HEK293 (cell line): ENCODE data around the gene WDR41.

ENCODE experiments used
- CTCF ChIA-PET: fragments of 350-600 bp; formaldehyde crosslinking; extraction: SDS; loops from one replicate; lab custom pipeline; 2021; ENCODE audit warnings: antibody characterized with exemption; lab: Yijun Ruan, JAX
- POLR2A ChIA-PET: fragments of 300-600 bp; formaldehyde crosslinking; extraction: SDS; loops from one replicate; lab custom pipeline; 2020; ENCODE audit warnings: antibody characterized with exemption, inconsistent platforms; lab: Yijun Ruan, JAX
- H3K27ac ChIP-seq: fragments of 200-500 bp; sonication (Bioruptor generic); 2 replicates; pipeline ENCODE4 v1.5.1; 2014; ENCODE audit warnings: low read depth, low read length, control low read depth, inconsistent platforms; ENCODE audit errors: extremely low read depth
- H3K36me3 ChIP-seq, 2 experiments: fragments of 200-500 bp in 1 of 2; sonication (Bioruptor generic) in 1 of 2; 1 replicate in 1 of 2; 2 replicates in 1 of 2; pipeline ENCODE4 v1.5.1; 2014 to 2017; ENCODE audit warnings: inconsistent platforms in 2 of 2, low read length in 2 of 2; ENCODE audit not compliant: control insufficient read depth in 2 of 2, insufficient read depth in 1 of 2
- H3K4me1 ChIP-seq: fragments of 200-500 bp; sonication (Bioruptor generic); 2 replicates; pipeline ENCODE4 v1.5.1; 2014; ENCODE audit warnings: mild to moderate bottlenecking, low read length, inconsistent platforms; ENCODE audit not compliant: control insufficient read depth, insufficient read depth
- H3K4me3 ChIP-seq: 2 replicates; pipeline ENCODE4 v1.5.1; 2011; ENCODE audit warnings: low read depth, mild to moderate bottlenecking, control low read depth, low read length, moderate library complexity
- H3K9me3 ChIP-seq: fragments of 200-500 bp; sonication (Bioruptor generic); 2 replicates; pipeline ENCODE4 v1.5.1; 2014; ENCODE audit warnings: low read depth, low read length, inconsistent platforms; ENCODE audit not compliant: control insufficient read depth, insufficient read depth
- BCL11B ChIP-seq: fragments of 450-650 bp; formaldehyde crosslinking; IDR thresholded peaks from 2 replicates; pipeline ENCODE4 v1.5.1; 2016; ENCODE audit warnings: low read depth, missing biosample characterization, missing genetic modification characterization
- KLF9 ChIP-seq: fragments of 450-650 bp; formaldehyde crosslinking; IDR thresholded peaks from 2 replicates; pipeline ENCODE4 v1.5.1; 2016; ENCODE audit warnings: missing biosample characterization, missing genetic modification characterization, low read depth
- ZBTB21 ChIP-seq: fragments of 450-650 bp; formaldehyde crosslinking; IDR thresholded peaks from 2 replicates; pipeline ENCODE4 v1.5.1; 2017; ENCODE audit warnings: missing biosample characterization, missing genetic modification characterization
- ZNF133 ChIP-seq: fragments of 450-650 bp; formaldehyde crosslinking; IDR thresholded peaks from 2 replicates; pipeline ENCODE4 v1.5.1; 2016; ENCODE audit warnings: missing biosample characterization, missing genetic modification characterization
- ZNF174 ChIP-seq: fragments of 450-650 bp; formaldehyde crosslinking; IDR thresholded peaks from 2 replicates; pipeline ENCODE4 v1.5.0; 2017; ENCODE audit warnings: missing biosample characterization, mild to moderate bottlenecking, missing genetic modification characterization
- ZNF175 ChIP-seq: fragments of 450-650 bp; formaldehyde crosslinking; IDR thresholded peaks from 2 replicates; pipeline ENCODE4 v1.5.1; 2016; ENCODE audit warnings: missing biosample characterization, missing genetic modification characterization
- ZNF19 ChIP-seq: fragments of 450-650 bp; formaldehyde crosslinking; IDR thresholded peaks from 2 replicates; pipeline ENCODE4; 2016; ENCODE audit warnings: missing biosample characterization, missing genetic modification characterization, low read depth
- ZNF366 ChIP-seq: fragments of 450-650 bp; formaldehyde crosslinking; conservative IDR thresholded peaks from 2 replicates; pipeline ENCODE4 v1.5.1; 2016; ENCODE audit warnings: missing biosample characterization, missing genetic modification characterization
- ZNF426 ChIP-seq: fragments of 450-650 bp; formaldehyde crosslinking; IDR thresholded peaks from 2 replicates; pipeline ENCODE4 v1.5.1; 2017; ENCODE audit warnings: missing biosample characterization, missing genetic modification characterization, mild to moderate bottlenecking, inconsistent platforms, moderate library complexity
- ZNF561 ChIP-seq: fragments of 450-650 bp; IDR thresholded peaks from 2 replicates; pipeline ENCODE4 v1.5.1; 2018; ENCODE audit warnings: missing biosample characterization, missing genetic modification characterization, borderline replicate concordance
- ZNF585B ChIP-seq: fragments of 450-650 bp; formaldehyde crosslinking; IDR thresholded peaks from 2 replicates; pipeline ENCODE4 v1.5.1; 2016; ENCODE audit warnings: missing biosample characterization, missing genetic modification characterization
- ZNF596 ChIP-seq: fragments of 450-650 bp; IDR thresholded peaks from 2 replicates; pipeline ENCODE4 v1.5.0; 2018; ENCODE audit warnings: missing biosample characterization, mild to moderate bottlenecking, missing genetic modification characterization, moderate library complexity
- ZNF658 ChIP-seq: fragments of 450-650 bp; formaldehyde crosslinking; IDR thresholded peaks from 2 replicates; pipeline ENCODE4; 2016; ENCODE audit warnings: missing biosample characterization, missing genetic modification characterization
- ZNF768 ChIP-seq: fragments of 450-650 bp; formaldehyde crosslinking; IDR thresholded peaks from 2 replicates; pipeline ENCODE4 v1.5.1; 2018; ENCODE audit warnings: missing biosample characterization, mild to moderate bottlenecking, missing genetic modification characterization
- TF ChIP-seq, protein P1 (sequence below): fragments of 450-650 bp; formaldehyde crosslinking; optimal IDR thresholded peaks from 2 replicates; pipeline ENCODE3; 2016; ENCODE audit warnings: missing biosample characterization, mild to moderate bottlenecking, missing genetic modification characterization
- TF ChIP-seq, protein P2 (sequence below): fragments of 450-650 bp; formaldehyde crosslinking; IDR thresholded peaks from 2 replicates; pipeline ENCODE4 v1.5.1; 2017; ENCODE audit warnings: missing biosample characterization, mild to moderate bottlenecking, missing genetic modification characterization, moderate library complexity
- TF ChIP-seq, protein P3 (sequence below): fragments of 450-650 bp; formaldehyde crosslinking; IDR thresholded peaks from 2 replicates; pipeline ENCODE4 v1.5.1; 2016; ENCODE audit warnings: missing biosample characterization, missing genetic modification characterization
- TF ChIP-seq, protein P4 (sequence below): fragments of 450-650 bp; formaldehyde crosslinking; IDR thresholded peaks from 2 replicates; pipeline ENCODE4 v1.5.1; 2017; ENCODE audit warnings: missing biosample characterization, missing genetic modification characterization
- TF ChIP-seq, protein P5 (sequence below): fragments of 450-650 bp; formaldehyde crosslinking; IDR thresholded peaks from 2 replicates; pipeline ENCODE4 v1.5.1; 2016; ENCODE audit warnings: missing biosample characterization, missing genetic modification characterization

Gene WDR41

DNA sequence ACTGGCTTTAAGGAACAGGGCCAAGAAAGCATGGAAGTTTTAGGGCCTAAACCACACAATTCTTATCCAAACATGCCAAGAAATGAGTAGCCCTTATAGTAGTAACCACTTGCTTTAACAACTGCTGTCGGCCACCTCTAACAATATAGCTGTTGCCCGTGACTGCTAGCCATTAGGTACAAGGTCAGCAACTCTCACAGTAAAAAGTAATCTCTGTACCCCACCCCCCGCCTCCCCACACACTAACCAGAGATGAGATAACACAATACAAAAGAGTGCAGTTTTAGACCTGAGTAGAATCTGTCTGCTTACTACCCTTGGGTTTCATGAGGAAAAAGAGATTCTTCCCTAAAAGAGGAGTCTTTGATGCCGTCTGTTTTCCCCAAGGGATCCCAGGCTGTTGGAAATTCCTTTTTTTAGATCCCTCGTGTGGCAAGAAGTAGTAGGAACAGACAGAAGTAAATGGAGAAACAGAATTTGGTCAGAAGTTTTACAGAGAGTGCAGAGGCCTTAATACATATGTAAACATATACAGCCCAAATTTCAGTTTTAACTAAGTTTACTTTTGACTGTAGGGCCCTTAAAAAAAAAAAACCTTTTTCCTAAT is 94.3 kb downstream of the WDR41 start:
- H3K4me3 ChIP-seq: no peak overlapping the region
- POLR2A ChIA-PET: no interaction called here
- no peaks in the 10 kb centered on the region for H3K36me3 ChIP-seq
- H3K27ac ChIP-seq: no peak overlapping the region
- TF ChIP-seq ZNF19 (tag by site-specific recombination) (no peak), KLF9 (tag by site-specific recombination) (no peak), ZNF174 (tag by site-specific recombination) (no peak), ZNF658 (tag by site-specific recombination) (no peak), ZBTB21 (tag by site-specific recombination) (no peak)
- TF ChIP-seq, protein P1, sequence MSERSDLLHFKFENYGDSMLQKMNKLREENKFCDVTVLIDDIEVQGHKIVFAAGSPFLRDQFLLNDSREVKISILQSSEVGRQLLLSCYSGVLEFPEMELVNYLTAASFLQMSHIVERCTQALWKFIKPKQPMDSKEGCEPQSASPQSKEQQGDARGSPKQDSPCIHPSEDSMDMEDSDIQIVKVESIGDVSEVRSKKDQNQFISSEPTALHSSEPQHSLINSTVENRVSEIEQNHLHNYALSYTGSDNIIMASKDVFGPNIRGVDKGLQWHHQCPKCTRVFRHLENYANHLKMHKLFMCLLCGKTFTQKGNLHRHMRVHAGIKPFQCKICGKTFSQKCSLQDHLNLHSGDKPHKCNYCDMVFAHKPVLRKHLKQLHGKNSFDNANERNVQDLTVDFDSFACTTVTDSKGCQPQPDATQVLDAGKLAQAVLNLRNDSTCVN (tag by site-specific recombination): no peak
- TF ChIP-seq, protein P2, sequence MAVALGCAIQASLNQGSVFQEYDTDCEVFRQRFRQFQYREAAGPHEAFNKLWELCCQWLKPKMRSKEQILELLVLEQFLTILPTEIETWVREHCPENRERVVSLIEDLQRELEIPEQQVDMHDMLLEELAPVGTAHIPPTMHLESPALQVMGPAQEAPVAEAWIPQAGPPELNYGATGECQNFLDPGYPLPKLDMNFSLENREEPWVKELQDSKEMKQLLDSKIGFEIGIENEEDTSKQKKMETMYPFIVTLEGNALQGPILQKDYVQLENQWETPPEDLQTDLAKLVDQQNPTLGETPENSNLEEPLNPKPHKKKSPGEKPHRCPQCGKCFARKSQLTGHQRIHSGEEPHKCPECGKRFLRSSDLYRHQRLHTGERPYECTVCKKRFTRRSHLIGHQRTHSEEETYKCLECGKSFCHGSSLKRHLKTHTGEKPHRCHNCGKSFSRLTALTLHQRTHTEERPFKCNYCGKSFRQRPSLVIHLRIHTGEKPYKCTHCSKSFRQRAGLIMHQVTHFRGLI: no peak
- TF ChIP-seq, protein P3, sequence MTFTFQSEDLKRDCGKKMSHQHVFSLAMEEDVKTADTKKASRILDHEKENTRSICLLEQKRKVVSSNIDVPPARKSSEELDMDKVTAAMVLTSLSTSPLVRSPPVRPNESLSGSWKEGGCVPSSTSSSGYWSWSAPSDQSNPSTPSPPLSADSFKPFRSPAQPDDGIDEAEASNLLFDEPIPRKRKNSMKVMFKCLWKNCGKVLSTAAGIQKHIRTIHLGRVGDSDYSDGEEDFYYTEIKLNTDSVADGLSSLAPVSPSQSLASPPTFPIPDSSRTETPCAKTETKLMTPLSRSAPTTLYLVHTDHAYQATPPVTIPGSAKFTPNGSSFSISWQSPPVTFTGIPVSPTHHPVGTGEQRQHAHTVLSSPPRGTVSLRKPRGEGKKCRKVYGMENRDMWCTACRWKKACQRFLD: no peak
- no peaks in the 10 kb centered on the region for H3K9me3 ChIP-seq
- H3K4me1 ChIP-seq: no peaks in the 10 kb centered on the region
- CTCF ChIA-PET: interaction anchor here (0.6 kb wide), 1 partner anchor 93 kb away, joined by 5 read pairs; no protein-coding TSS in a partner anchor

DNA sequence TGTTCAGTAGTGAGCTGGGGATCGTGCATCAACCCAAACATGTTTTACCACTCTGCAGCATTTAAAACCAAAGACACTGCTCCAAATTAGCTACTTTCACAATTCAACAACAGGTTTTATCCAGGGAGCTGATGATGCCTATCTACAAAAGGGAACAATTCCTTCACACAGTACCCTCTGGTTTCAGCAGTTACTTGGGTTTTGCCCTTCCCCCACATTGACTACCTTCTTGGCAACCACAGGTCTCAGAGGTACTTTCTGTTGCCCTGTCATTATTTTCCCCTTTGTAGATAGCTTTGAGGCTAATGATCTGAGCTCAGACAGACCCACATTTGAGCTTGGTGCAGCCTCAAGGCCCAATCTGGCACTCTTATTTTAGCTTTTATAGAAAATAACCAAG is 96.1 kb downstream of the WDR41 start:
- no peak for TF ChIP-seq ZNF768 (tag by site-specific recombination)
- TF ChIP-seq ZNF596 (tag by site-specific recombination): no peak
- TF ChIP-seq, protein P4, sequence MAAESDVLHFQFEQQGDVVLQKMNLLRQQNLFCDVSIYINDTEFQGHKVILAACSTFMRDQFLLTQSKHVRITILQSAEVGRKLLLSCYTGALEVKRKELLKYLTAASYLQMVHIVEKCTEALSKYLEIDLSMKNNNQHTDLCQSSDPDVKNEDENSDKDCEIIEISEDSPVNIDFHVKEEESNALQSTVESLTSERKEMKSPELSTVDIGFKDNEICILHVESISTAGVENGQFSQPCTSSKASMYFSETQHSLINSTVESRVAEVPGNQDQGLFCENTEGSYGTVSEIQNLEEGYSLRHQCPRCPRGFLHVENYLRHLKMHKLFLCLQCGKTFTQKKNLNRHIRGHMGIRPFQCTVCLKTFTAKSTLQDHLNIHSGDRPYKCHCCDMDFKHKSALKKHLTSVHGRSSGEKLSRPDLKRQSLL (tag by site-specific recombination): no peak
- TF ChIP-seq ZNF585B (tag by site-specific recombination): no peak
- no peak for TF ChIP-seq ZNF175 (tag by site-specific recombination)
- no peak for TF ChIP-seq ZNF133 (tag by site-specific recombination)
- no peak for TF ChIP-seq ZNF561 (tag by site-specific recombination)
- no peak for TF ChIP-seq BCL11B (tag by site-specific recombination)
- TF ChIP-seq, protein P5, sequence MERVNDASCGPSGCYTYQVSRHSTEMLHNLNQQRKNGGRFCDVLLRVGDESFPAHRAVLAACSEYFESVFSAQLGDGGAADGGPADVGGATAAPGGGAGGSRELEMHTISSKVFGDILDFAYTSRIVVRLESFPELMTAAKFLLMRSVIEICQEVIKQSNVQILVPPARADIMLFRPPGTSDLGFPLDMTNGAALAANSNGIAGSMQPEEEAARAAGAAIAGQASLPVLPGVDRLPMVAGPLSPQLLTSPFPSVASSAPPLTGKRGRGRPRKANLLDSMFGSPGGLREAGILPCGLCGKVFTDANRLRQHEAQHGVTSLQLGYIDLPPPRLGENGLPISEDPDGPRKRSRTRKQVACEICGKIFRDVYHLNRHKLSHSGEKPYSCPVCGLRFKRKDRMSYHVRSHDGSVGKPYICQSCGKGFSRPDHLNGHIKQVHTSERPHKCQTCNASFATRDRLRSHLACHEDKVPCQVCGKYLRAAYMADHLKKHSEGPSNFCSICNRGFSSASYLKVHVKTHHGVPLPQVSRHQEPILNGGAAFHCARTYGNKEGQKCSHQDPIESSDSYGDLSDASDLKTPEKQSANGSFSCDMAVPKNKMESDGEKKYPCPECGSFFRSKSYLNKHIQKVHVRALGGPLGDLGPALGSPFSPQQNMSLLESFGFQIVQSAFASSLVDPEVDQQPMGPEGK (tag by site-specific recombination): no peak
- TF ChIP-seq ZNF426 (tag by site-specific recombination): no peak
- no peak for TF ChIP-seq ZNF366 (tag by site-specific recombination)
- POLR2A ChIA-PET: no interaction called here
- H3K36me3 ChIP-seq: no peaks in the 10 kb centered on the region
- H3K9me3 ChIP-seq: no peaks in the 10 kb centered on the region
- H3K27ac ChIP-seq: no peak overlapping the region
- no peaks in the 10 kb centered on the region for H3K4me1 ChIP-seq
- H3K4me3 ChIP-seq: no peak overlapping the region
- CTCF ChIA-PET: interaction anchor here (1.2 kb wide), 1 partner anchor 97 kb away, joined by 3 read pairs; no protein-coding TSS in a partner anchor
